Superior temporal gyrus (tissue), 1 donor: ENCODE measurements around the gene ATRN.
"Not testable (repeated sequence)": the region's sequence is repeated elsewhere in the genome, so short reads cannot be mapped to it uniquely, and the experiment has no call there.

Source experiments
- DNase-seq: peaks from one replicate; pipeline ENCODE4 v3.0.0-alpha.2; 2016; ENCODE audit errors: extremely low spot score

The ATRN gene

DNA sequence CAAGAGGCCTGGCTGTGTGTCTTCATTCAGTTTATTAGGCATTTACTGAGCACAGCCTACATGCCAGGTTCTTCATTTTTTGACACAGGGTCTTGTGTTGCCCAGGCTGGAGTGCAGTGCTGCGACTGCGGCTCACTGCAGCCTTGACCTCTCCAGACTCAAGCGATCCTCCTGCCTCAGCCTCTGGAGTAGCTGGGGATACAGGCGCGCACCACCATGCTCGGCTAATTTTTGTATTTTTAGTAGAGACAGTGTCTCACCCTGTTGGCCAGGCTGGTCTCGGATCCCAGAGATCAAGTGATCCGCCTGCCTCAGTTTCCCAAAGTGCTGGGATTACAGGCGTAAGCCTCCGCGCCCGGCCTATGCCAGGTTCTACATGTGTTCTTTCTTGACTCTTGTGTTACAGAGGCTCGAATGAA lies 601 bp upstream of the ATRN start:
- no peak for DNase-seq

DNA sequence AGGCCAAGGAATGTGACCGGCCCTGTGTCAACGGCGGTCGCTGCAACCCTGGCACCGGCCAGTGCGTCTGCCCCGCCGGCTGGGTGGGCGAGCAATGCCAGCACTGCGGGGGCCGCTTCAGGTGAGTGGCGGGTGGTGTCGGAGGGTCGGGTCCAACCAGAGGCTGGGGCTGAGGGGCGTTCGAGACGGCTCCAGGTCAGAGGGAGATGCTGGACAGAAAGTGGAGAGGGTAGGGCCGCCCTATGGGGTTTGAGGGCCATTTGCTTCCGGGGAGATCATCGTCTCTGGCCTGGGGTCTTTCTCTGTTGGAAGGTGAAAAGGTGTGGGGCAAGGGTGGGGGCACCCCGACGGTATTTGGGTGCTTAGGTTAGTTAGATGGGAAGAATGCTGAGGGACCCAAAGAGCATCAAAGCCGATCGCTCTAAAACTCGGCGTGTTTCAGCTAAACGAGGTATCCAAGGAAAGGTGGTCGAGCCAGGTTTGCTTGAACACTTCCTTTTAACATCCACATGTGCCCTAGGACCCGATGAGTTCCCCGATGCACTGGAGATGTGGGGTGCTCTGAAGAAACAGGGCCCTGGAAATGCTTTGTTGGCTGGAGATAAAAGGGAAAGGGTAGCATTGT lies 691 bp downstream of the ATRN start:
- DNase-seq, result no peak

DNA sequence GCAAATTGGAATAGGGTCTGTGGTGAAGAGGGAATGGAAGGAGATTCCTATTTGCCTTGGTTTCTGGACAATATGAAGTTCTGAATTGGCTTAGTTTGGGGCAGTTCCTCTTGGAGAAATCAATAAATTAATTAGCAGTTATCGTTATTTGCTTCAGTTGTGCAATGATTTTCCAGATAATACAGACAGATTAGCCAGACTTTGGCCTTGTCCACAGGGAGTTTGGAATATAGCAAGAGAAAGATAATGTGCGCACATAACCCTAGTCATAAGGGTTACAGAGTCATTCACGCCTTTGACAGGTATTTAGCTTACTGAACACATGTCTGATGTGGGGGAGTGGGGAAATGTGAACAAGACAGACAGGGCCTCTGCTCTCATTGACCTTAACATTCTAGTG lies 1.3 kb downstream of the ATRN start:
- DNase-seq, result no peak

DNA sequence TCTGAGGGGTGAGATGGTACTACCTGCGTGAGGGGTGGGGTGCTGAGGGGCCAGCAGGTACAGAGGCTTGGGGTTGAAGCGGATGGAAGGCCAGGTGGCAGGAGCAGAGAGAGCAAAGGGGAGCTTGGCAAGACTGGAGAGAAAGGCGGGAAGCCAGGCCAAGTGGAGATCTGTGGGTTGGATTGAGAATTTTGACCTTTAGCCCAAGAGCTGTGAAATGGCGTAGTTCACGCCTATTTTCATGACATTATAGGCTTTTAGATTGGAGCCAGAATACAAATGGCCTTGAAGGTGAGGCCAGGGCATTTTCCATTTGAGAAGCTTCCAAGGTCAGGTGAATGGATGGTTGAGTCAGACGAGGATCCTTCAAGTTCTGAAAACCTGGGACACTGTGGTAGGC lies 2.5 kb downstream of the ATRN start:
- no peak for DNase-seq

DNA sequence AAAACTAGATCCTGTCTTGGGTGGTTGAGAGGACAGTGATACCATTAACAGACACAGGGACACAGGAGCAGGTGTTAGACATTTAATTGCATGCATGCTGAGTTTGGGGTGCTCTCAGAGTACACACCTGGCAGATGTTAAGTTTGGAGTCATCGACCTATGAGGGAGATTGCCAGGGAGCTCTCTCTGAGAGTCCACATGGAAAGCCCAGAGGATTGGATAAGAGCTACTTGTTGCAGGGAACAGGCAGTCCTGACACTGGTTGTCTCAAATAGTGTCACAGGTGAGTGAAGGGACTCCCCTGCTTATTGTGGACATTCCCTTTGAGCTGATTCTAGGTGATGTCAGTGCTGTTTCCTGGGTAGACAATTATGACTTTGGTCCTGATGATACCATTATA lies 3.1 kb downstream of the ATRN start:
- no peak for DNase-seq

DNA sequence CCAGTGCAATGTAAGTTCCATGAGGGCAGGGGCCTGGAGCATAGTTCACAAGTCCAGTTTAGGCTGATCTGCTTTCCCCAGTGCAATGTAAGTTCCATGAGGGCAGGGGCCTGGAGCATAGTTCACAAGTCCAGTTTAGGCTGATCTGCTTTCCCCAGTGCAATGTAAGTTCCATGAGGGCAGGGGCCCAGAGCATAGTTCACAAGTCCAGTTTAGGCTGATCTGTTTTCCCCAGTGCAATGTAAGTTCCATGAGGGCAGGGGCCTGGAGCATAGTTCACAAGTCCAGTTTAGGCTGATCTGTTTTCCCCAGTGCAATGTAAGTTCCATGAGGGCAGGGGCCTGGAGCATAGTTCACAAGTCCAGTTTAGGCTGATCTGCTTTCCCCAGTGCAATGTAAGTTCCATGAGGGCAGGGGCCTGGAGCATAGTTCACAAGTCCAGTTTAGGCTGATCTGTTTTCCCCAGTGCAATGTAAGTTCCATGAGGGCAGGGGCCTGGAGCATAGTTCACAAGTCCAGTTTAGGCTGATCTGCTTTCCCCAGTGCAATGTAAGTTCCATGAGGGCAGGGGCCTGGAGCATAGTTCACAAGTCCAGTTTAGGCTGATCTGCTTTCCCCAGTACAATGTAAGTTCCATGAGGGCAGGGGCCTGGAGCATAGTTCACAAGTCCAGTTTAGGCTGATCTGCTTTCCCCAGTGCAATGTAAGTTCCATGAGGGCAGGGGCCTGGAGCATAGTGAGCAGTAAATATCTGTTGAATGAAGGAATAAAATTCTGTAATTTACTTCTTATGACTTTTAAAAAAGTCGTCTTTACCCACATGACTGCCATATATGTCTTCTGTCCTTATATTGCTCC lies 6.4 kb downstream of the ATRN start:
- DNase-seq, result not testable (repeated sequence)

DNA sequence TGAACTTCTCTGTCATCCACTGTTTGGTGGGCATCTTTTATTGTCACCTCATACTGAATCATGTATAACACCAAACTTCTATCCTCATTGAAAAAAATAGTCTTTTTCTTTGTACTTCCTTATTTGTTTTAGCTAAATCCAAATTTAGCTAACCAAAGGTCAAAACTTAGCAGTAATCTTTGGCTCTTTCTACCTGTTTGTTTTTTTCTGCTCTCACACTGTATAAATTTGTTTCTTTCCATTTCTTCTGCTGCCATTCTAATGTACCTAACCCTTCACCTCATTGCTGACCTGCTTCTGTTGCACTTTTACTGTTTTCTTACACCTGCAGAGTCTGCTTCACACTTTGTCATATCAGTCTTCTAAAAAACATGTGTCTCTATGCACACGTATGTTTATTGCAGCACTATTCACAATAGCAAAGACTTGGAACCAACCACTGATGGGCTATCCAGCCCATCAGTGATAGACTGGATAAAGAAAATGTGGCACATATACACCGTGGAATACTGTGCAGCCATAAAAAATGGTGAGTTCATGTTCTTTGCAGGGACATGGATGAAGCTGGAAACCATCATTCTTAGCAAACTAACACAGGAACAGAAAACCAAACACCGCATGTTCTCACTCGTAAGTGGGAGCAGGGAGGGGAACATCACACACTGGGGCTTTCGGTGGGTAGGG lies 7.2 kb downstream of the ATRN start:
- DNase-seq, result no peak

DNA sequence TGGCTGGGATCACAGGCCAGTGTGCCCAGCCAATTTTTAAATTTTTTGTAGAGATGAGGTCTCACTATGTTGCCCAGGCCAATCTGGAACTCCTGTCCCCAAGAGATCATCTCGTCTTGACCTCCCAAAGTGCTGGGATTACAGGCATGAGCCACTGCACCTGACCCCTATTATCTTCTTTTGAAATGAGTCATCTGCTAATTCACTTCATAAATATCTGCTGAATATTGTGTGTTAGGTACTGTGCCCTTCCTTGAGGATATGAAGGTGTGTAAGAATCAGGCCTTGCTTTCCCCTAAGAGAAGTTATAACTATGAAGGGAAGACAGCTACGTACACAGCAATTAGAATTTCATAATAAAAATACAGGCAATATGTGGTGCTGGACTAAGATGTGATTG lies 8.2 kb downstream of the ATRN start:
- no peak for DNase-seq

DNA sequence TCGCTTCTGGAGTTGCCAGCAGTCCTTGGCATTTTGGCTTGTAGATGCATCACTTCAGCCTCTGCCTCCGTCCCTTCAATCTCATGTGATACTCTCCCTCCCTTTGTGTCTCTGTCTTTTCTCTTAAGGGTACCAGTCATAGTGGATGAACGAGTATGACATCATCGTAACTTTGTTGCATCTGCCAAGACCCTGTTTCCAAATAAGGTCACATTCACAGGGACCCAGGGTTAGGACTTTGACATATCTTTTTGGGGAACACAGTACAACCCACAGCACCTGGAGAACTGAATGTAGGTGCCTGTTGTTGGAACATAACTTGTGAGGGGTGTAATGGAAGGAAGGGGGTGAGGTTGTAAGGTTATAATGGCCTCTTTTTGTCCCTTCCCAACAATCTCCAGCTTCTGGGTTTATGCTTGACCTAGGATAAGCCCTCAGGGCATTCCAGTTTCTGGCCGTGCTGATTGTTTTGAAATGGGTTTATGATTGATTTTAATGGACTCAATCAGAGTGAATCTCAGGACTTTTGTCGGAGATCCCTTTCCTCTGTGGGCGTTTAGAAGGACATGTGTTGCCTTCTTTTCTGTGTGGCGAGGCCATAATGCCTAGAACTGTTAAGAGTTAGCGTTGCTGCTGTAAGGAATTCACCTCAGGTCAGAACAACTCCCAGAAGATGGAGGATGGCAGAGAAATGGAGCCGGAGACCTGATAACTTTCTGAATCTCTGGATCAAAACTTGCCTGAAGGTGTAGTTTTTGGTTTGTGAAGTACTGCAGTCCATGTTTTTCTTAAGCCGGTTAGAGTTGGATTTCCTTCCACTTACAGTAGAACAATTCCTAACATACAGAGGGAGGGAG lies 9.2 kb downstream of the ATRN start:
- no peak for DNase-seq

DNA sequence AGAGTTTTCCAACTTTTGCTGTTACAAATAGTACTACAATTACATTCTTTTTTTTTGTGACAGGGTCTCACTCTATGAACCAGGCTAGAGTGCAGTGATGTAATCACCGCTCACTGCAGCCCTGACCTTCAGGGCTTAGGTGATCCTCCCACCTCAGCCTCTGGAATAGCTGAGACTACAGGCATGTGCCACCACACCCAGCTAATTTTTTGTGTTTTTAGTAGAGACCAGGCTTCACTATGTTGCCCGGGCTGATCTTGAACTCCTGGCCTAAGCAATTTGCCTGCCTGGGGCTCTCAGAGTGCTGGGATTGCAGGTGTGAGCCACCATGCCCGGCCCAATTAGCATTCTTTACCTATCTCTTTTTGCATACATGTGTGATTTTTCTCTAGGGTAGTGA lies 12.5 kb downstream of the ATRN start:
- no peak for DNase-seq

DNA sequence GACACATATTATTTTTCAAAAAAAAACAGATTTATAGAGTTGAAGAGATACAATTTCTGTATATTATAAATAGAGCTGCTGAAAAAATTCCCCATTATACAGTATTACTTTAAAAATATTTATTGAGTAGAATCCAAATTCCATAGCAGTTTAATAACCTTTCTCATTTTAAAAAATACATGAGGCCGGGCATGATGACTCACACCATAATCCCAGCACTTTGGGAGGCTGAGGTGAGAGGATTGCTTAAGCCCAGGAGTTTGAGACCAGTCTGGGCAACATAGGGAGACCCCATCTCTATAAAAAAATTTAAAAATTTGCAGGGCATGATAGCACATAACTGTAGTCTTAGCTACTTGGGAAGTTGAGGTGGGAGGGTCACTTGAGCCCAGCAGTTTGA lies 13.0 kb downstream of the ATRN start:
- no peak for DNase-seq

DNA sequence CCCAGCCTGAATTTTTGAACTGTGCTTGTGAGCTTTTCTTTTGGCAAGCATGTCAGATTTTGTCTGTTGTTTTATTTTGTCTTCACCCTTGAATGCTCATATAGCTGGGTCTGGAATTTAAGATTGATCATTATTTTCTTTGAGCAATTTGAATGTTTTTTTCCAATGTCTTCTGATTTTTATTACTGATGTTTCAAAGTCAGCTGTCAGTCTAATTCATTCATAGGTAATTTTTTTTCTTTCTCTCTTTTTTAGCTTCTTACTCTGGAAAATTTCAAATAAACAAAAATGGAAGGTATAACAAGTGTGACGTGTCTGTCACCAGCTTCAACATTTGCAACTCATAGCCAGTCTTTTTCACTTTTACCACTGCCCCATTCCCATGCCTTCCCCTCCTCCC lies 15.1 kb downstream of the ATRN start:
- no peak for DNase-seq

DNA sequence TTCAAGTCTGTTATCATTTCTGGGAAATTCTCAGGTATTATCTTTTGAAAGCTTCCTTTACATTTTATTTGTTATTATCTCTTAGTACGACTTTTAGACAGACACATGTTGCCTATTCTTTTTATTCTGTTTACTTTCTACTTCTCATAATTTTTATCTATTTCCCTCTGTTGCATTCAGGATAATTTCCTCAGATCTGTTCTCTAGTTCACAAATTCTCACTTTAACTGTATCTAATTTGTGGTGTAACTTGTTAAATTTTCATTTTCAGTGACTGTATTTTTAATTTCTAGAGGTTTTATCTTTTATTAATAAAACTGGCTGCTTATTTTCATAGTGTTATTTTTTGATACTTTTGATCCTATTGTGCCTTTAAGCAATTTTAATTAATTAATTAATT lies 16.0 kb downstream of the ATRN start:
- no peak for DNase-seq

DNA sequence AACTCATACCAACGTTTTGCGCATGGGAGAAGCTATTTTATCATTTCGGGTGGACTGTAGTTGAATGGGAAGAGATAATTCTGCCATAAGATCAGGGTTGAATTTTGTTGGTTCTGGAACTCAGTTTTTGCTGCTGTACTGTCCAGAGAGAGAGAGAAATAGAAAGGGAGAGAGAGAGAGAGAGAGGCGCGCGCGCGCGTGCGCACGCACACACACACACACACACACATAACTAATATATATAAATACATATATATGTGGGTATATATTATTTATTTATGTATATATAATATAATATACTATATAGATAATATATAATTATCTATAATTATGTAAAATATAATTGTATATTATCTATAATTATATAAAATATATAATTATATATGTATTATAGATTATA lies 21.9 kb downstream of the ATRN start:
- no peak for DNase-seq

DNA sequence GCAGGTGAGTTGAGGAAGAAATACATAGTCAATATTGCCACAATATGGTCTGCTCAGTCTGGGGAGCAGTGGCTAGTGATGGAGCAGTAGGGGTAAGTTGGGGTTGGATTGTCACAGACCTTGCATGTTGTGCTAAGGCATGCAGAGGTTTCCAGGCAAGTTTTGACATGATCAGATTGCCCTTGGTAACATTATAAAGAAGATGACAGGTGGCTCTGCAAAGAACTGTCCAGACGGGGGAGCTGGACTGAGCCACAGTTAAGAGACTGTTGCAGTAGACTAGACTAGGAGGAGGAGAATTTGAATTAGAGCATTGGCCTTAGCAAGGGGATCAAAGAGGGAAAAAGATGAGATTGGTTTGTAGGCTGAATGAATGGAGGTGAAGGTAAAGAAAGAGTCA lies 23.4 kb downstream of the ATRN start:
- no peak for DNase-seq

DNA sequence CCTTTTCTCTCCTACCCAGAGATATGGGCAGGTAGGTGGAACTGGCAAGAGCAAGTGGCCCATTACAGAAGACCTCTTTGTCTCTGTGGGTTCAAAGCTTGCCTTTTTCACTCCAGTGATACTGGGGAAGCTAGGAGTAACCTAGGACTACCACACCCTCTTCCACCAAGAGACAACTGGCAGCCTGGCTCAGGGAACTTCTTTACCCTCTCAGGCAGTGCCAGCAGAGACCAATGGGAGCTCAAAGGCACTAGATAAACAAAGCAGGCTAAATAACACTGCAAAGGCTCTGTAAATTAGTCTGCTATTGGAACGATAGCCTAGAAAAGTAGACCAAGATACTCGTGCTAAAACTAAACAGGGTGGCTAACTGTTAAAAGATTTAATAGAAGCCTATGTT lies 32.1 kb downstream of the ATRN start:
- no peak for DNase-seq

DNA sequence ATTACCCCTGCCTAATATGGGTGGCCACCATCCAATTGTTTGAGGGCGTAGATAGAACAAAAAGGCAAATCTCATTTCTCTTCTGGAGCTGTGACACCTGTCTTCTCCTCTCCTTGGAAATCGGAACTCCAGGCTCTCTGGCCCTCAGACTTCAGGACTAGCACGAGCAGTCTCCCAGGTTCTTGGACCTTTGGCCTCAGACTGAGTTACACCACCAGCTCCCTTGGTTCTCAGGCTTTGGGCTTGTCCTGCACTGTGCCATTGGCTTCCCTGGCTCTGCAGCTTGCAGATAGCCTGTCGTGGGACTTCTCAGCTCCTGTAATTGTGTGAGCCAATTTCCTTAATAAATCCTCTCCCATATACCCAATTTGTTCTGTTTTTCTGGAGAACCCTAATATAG lies 34.3 kb downstream of the ATRN start:
- no peak for DNase-seq

DNA sequence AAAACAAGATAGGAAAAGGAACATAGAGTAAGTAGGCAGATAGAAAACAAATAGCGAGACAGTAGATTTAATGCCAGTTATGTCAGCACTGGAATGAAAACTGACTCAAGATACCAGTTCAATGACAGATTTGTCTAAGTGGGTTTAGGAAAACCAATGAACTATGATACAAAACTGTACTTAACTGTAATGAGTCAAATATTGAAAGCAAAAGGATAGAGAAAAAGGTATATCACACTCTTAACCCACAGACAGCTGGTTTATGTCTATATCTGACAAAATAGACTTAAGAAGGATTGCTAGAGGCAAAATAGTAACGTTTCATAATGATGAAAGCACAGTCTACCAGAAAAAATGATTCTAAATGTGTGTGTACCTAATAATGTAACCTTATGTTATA lies 38.2 kb downstream of the ATRN start:
- no peak for DNase-seq

DNA sequence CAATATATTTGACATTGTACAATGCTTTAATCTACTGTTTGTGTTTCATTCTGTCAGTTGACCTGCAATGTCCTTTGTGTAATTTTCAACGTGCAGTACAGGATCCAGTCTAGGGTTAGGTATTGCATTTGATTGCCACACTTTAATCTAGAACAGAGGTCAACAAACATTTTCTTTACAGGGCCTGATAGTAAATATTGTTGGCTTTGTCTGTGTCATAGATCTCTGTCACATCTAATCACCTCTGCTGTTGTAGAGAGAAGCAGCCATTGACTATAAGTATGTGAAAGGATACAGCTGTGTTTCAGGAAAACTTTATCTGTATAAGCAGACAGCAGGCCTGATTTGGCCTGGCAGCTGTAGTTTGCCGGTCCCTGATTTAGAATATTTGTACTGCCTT lies 39.3 kb downstream of the ATRN start:
- DNase-seq, result no peak

DNA sequence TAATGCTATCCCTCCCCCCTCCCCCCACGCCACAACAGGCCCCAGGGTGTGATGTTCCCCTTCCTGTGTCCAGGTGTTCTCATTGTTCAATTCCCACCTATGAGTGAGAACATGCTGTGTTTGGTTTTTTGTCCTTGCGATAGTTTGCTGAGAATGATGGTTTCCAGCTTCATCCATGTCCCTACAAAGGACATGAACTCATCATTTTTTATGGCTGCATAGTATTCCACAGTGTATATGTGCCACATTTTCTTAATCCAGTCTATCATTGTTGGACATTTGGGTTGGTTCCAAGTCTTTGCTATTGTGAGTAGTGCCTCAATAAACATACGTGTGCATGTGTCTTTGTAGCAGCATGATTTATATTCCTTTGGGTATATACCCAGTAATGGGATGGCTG lies 41.4 kb downstream of the ATRN start:
- DNase-seq, result not testable (repeated sequence)

DNA sequence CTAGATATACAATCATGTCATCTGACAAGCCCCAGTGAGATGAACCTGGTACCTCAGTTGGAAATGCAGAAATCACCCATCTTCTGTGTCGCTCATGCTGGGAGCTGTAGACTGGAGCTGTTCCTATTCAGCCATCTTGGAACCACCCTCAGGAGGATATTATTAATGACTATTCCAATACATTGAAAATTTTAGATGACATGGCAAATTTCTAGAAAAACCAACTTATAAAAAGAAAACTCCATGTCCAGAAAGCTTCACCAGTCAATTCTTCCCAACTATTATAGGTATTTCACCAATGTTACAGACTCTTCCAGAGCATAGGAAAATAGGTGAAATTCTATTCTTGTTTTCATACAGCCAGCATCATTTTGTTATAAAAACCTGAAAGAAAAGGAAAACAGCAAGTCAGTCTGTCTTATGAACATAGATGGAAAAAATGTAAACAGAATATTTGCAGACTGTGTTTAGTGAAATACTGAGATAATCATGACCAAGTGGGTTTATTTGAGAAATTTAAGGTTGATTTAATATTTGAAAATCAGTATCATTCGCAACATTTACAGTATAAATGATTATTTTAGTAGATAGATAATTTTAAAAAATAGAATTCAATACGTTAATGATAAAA lies 43.3 kb downstream of the ATRN start:
- no peak for DNase-seq
